ENCODE results near the gene KIF6. TPM values are rescaled to one million over a fixed set of nuclear protein-coding genes. Genes with fewer than 3 reads are reported as not detected.
A peak's percentile ranks its signal among the peaks of the same experiment; 100 is the strongest.
"Not testable (repeated sequence)": the region's sequence is repeated elsewhere in the genome, so short reads cannot be mapped to it uniquely, and the experiment has no call there.

Gene KIF6
- total RNA-seq, 4 donors from 2014 or later, result 0.47 to 2.3 (median 0.97) TPM

- Histone ChIP-seq H3K27me3 (no peaks in the 10 kb centered on the region), H3K36me3 (no peaks in the 10 kb centered on the region), H3K27ac (no peak overlapping the region), H3K9me3 (no peaks in the 10 kb centered on the region), H3K4me1 (no peaks in the 10 kb centered on the region), H3K4me3 (no peak overlapping the region)
- 89 to 97% methylated on average over 3 of the region's 3 CpGs for WGBS, 2 donors (ENCODE audit: low coverage in 1 of 2)
- ATAC-seq, result no peak
- TF ChIP-seq EP300 (IDR thresholded peaks at IDR 0.05) (no peak), POLR2AphosphoS5 (IDR thresholded peaks at IDR 0.05) (no peak), POLR2A (IDR thresholded peaks at IDR 0.05) (no peak)
Measured at GRCh38 chr6:39746795-39747194, 21.6 kb upstream of the KIF6 start.

GRCh38 chr6:39733704-39734103 lies 8.5 kb upstream of the KIF6 start:
- Histone ChIP-seq H3K4me3 (no peak overlapping the region), H3K36me3 (no peaks in the 10 kb centered on the region), H3K9me3 (no peaks in the 10 kb centered on the region), H3K27ac (no peak overlapping the region), H3K27me3 (no peaks in the 10 kb centered on the region), H3K4me1 (no peaks in the 10 kb centered on the region)
- TF ChIP-seq POLR2AphosphoS5 (IDR thresholded peaks at IDR 0.05) (no peak), POLR2A (IDR thresholded peaks at IDR 0.05) (no peak), EP300 (IDR thresholded peaks at IDR 0.05) (no peak), CTCF (IDR thresholded peaks at IDR 0.05) (no peak)
- no peak for ATAC-seq
- 59 to 80% methylated on average over 2 of the region's 2 CpGs for WGBS, 2 donors (ENCODE audit: low coverage in 1 of 2)

GRCh38 chr6:39731565-39731964 lies 6.4 kb upstream of the KIF6 start:
- ATAC-seq, result no peak
- TF ChIP-seq EP300 (IDR thresholded peaks at IDR 0.05), result no peak
- no peak for TF ChIP-seq CTCF (IDR thresholded peaks at IDR 0.05)
- no peak for TF ChIP-seq POLR2AphosphoS5 (IDR thresholded peaks at IDR 0.05)
- TF ChIP-seq POLR2A (IDR thresholded peaks at IDR 0.05), result no peak
- Histone ChIP-seq H3K9me3 (no peaks in the 10 kb centered on the region), H3K27ac (no peak overlapping the region), H3K27me3 (no peaks in the 10 kb centered on the region), H3K36me3 (no peaks in the 10 kb centered on the region), H3K4me1 (no peaks in the 10 kb centered on the region), H3K4me3 (no peak overlapping the region)
- 76 to 92% methylated on average over 4 to 6 of the region's 6 CpGs for WGBS, 2 donors (ENCODE audit: low coverage in 1 of 2)

GRCh38 chr6:39729945-39730344 lies 4.7 kb upstream of the KIF6 start:
- TF ChIP-seq POLR2A (IDR thresholded peaks at IDR 0.05) (no peak), EP300 (IDR thresholded peaks at IDR 0.05) (no peak), CTCF (IDR thresholded peaks at IDR 0.05) (no peak), POLR2AphosphoS5 (IDR thresholded peaks at IDR 0.05) (no peak)
- no peak overlapping the region for H3K4me3 ChIP-seq
- H3K9me3 ChIP-seq, result no peaks in the 10 kb centered on the region
- no peaks in the 10 kb centered on the region for H3K27me3 ChIP-seq
- no peaks in the 10 kb centered on the region for H3K36me3 ChIP-seq
- no peak overlapping the region for H3K27ac ChIP-seq
- no peak for ATAC-seq
- peaks cover 0 to 5% (median 2%) of the 10 kb centered on the region in 3 donors for H3K4me1 ChIP-seq

GRCh38 chr6:39725632-39725997 lies 407 bp upstream of the KIF6 start:
- peak overlapping the region; percentile 90 to 93 for H3K4me3 ChIP-seq
- no peaks in the 10 kb centered on the region for H3K9me3 ChIP-seq
- H3K27ac ChIP-seq, result peak overlapping the region in 3 of 4 donors; percentile 79 to 84 (median 82)
- 45 to 84% methylated on average over 5 to 7 of the region's 14 CpGs for WGBS, 2 donors (ENCODE audit: low coverage in 1 of 2)
- H3K36me3 ChIP-seq, result no peaks in the 10 kb centered on the region
- TF ChIP-seq CTCF (IDR thresholded peaks at IDR 0.05), result no peak
- no peak for TF ChIP-seq POLR2A (IDR thresholded peaks at IDR 0.05)
- TF ChIP-seq EP300 (IDR thresholded peaks at IDR 0.05), result no peak
- TF ChIP-seq POLR2AphosphoS5 (IDR thresholded peaks at IDR 0.05), result no peak
- H3K4me1 ChIP-seq, result peaks cover 0 to 11% (median 2%) of the 10 kb centered on the region in 3 donors
- no peak for ATAC-seq
- H3K27me3 ChIP-seq, result no peaks in the 10 kb centered on the region

- not testable (repeated sequence) for ATAC-seq, H3K36me3 ChIP-seq, H3K9me3 ChIP-seq, H3K4me3 ChIP-seq, H3K27me3 ChIP-seq
- Histone ChIP-seq H3K4me1 (peaks cover 0 to 11% (median 2%) of the 10 kb centered on the region in 3 donors), H3K27ac (peak overlapping the region in 1 of 4 donors; percentile 12)
- WGBS, 2 donors (ENCODE audit: low coverage in 1 of 2), result 82 to 90% methylated on average over 2 to 4 of the region's 4 CpGs
Measured at GRCh38 chr6:39723350-39723749, 1.9 kb downstream of the KIF6 start.

Measured in gastroesophageal sphincter (tissue), 4 donors.